NB4 (cell line): ENCODE measurements around the gene CAPZA2.

ENCODE experiments used
- DNase-seq: peaks from one replicate; pipeline ENCODE4 v3.0.0; 2010; ENCODE audit warnings: low read depth
- H3K4me3 ChIP-seq: one replicate; pipeline ENCODE4 v1.5.1; 2011; ENCODE audit warnings: mild to moderate bottlenecking, low read depth, low read length, moderate library complexity
- CTCF ChIP-seq: IDR thresholded peaks from one replicate; pipeline ENCODE4 v1.5.1; 2012; ENCODE audit warnings: low read depth, low read length
- MAX ChIP-seq: IDR thresholded peaks from 2 replicates; pipeline ENCODE4 v1.6.1; 2011; ENCODE audit warnings: low read depth, low read length
- MYC ChIP-seq: IDR thresholded peaks from 2 replicates; pipeline ENCODE4 v1.6.1; 2011; ENCODE audit warnings: low read depth, low read length
- POLR2A ChIP-seq: IDR thresholded peaks from 2 replicates; pipeline ENCODE4 v1.6.1; 2011; ENCODE audit warnings: mild to moderate bottlenecking; ENCODE audit not compliant: insufficient read length; ENCODE audit errors: extremely low read depth

Gene CAPZA2

GRCh38 chr7:116828281-116828680 is 34.1 kb upstream of the CAPZA2 start:
- DNase-seq: no peak
- H3K4me3 ChIP-seq: no peak overlapping the region
- TF ChIP-seq CTCF (no peak), MAX (no peak), MYC (no peak), POLR2A (no peak)

GRCh38 chr7:116829041-116829440 is 33.3 kb upstream of the CAPZA2 start:
- TF ChIP-seq MYC: no peak
- no peak for TF ChIP-seq CTCF
- TF ChIP-seq MAX: no peak
- no peak for TF ChIP-seq POLR2A

GRCh38 chr7:116829493-116829892 is 32.9 kb upstream of the CAPZA2 start:
- TF ChIP-seq MYC (no peak), POLR2A (no peak), CTCF (no peak), MAX (no peak)
- DNase-seq: no peak

More at GRCh38 chr7:116829041-116829440, 33.3 kb upstream of the CAPZA2 start:
- DNase-seq: no peak
- H3K4me3 ChIP-seq: no peak overlapping the region

GRCh38 chr7:116832692-116833091 is 29.7 kb upstream of the CAPZA2 start:
- DNase-seq: no peak
- TF ChIP-seq POLR2A: no peak
- TF ChIP-seq CTCF: no peak
- TF ChIP-seq MYC: no peak
- TF ChIP-seq MAX: no peak
- H3K4me3 ChIP-seq: no peak overlapping the region

More at GRCh38 chr7:116829493-116829892, 32.9 kb upstream of the CAPZA2 start:
- H3K4me3 ChIP-seq: no peak overlapping the region

GRCh38 chr7:116834815-116835504 is 27.4 kb upstream of the CAPZA2 start:
- DNase-seq: no peak
- TF ChIP-seq CTCF (no peak), MAX (no peak), POLR2A (no peak), MYC (no peak)
- no peak overlapping the region for H3K4me3 ChIP-seq
